Stimulated activated CD4-positive, alpha-beta T cell treated with anti-CD3 and anti-CD28 coated beads, Interleukin-15, amount 100 ng/mL, for 1 hour (primary cell): ENCODE measurements around the gene SIAH2.

Source experiments
- DNase-seq, 2 donors: peaks; one replicate each; pipeline ENCODE4 v3.0.0-alpha.2; 2020; ENCODE audit warnings: low read depth in 1 of 2, low spot score in 1 of 2

Gene SIAH2

GRCh38 chr3:150734795-150735119 lies 28.2 kb downstream of the SIAH2 start:
- DNase-seq: no peak

DNA sequence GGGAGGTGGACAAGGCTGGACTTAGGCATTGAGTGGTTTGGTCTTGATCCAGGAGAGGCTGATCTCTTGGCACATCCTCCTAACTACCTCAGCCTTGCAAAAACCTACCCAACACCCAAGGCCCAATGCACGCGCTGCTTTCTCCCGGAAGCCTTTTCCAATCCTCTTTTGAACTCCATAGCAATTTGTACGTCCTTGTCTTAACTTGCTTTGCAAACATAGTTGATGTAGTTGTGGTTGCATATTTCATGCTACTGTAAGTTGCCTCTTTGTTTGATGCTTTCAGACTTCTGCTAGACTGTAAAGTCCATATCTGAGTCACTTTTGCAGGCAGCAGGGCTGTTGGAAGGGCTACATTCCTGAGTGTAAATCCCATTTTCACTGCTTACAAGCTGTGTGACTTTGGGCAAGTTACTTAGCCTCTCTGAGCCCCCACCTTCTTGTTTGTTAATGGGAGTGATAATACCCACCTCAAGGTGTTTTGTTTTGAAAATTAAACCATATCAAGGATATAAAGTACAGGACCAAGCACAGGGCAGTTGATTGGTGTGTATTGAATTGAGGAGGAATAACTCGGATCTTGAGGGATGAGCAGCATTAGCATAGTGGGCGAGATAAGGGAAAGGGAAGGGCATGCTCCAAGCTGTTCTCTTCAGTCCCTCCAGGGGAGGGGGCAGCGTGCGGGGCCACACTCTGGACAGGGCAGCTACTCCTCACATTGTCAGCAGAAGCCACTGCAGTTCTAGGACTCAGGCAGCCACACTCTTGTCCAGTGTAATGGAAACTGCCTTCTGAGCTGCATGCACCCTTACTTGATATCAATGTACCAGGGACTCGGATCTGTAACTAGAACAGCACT lies 28.8 kb downstream of the SIAH2 start:
- DNase-seq: no peak

DNA sequence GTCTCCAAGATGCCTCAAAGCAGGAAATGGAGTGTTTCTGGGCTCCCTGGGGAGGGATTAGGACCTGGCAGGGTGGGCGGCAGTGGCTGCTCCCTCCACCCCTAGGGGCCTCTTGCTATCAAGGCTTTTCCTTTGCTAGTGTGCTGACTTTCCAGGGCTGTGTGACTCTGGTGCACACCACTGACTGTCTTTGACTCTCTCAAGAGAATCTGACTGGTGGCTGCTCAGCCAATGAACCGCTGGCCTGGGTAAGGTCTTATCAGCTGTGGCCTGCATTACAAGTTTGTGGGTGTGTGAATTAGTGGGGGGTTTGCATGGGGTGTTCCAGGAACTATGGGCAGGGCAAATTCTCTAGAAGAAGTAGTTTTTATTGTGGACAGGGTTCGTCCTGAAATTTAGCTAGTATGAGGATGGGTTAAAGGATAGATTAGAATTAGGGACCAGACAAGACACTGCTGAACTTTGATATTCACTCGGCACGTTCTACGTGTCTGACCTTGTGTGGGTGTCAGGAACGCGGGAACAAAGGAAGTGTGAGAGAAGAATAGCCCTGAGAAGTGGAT lies 29.5 kb downstream of the SIAH2 start:
- DNase-seq: no peak

GRCh38 chr3:150729682-150730360 lies 33.1 kb downstream of the SIAH2 start:
- no peak for DNase-seq

DNA sequence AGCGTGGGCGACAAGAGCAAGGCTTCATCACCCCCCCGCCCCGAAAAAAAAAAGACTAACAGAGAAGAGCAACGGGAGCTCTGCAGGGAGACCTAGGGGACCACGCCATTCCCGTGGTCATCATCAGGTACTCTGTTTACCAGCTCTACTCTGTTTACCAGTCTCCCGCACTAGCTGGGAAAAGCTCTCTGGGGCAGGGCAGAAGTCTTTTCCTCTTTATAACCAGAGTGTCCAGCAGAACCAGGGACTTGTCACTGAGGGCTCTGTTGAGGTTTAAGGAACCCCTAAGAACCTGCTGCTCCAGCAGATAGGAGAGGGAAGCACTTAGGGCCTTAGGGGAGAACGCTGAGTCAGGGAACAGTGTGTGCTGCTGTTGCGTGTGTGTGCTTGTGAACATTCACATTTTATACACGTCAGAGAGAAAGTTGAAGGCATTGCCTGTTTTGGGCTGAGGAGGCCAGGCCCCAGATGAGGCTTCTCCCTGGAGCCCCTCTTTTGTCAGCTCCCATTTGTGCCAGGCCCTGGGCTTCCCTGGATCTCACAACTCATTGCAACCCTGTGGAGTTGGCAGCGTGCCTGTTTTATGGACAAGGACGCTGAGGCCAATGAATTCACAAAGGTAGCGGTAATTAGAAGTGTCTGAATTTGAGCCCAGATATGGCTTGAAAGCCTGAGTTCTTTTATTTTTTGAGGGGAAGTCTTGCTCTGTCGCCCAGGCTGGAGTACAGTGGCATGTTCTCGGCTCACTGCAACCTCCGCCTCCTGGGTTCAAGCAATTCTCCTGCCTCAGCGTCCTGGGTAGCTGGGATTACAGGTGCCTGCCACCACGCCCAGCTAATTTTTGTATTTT lies 35.1 kb downstream of the SIAH2 start:
- no peak for DNase-seq

DNA sequence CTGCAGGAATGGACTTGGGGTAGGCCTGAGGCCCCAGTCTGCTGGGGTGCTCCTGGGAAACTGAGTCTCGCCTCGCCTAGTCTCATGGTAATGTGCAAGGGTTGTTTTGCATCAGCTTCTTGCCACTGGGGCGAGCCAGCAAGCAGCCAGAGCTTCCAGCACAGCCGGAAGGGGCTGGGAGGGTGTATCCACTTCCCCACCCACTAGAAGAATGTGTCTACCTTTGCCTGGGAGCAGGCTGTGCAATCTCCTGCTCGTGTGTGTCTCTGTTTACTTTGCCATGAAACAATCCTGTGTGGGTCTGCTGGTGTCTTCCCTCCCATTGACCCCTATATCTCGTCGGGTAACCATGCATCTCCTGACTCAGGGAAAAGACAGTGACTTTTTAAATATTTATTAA lies 37.4 kb downstream of the SIAH2 start:
- no peak for DNase-seq

- no peak for DNase-seq
These were observed 39.0 kb downstream of the SIAH2 start for GRCh38 chr3:150723946-150724345.

GRCh38 chr3:150722267-150722666 lies 40.7 kb downstream of the SIAH2 start:
- no peak for DNase-seq

DNA sequence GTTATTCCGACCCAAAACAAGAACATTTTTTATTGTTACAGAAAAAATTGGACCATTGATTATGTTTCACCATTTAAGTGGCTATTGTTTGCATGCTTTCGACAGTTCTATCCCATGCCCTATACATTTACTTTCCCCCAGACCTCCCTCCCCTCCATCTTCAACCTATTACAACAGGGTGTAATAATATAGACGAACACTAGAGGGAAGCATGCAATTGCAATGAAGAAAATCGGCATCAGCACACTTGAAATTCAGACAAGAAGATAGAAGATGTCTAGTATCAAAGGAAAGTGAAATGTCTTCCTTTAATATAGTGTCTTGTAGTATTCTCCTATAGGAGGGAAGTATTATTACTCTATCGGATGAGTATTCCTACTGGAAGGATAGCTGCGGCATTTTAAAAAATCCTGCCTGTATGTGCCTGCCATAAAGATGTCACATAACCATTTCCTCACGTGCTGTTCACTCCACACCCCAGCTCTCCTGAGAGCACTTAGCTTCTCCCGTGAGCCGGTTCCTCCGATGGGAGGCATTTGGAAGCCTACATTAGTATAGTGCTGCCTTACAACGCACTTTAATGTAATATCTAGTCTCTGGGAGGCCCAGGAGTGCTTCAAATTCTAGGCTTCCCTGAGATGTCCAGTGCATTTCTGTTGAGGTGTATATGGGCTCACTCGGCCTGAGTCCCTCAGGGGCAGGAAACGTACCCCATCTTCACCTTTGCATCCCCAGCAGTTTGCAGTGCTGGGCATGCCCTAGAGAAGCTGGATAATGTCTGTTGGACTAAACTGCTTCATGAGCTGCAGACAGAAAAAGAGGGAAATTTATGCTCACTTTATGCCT lies 41.5 kb downstream of the SIAH2 start:
- DNase-seq: no peak

DNA sequence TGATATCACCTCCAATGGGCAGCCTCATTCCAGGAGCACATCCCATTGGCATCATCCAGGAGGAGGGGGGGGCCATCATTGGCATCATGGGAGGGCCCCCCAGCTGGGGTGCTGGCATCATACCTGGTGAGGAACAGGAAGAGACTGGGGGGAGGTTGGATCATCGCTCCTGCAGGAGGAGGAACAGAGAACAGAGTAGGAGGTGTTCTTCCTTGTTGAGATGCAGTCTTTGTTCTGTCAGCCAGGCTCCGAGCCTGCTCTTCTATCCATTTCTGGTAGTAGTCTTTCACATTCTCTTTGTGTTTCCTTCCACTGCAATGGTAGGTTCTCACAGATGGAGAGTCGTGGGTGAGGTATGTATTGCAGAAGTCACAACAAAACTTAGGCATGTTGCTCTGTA lies 42.5 kb downstream of the SIAH2 start:
- DNase-seq: no peak

DNA sequence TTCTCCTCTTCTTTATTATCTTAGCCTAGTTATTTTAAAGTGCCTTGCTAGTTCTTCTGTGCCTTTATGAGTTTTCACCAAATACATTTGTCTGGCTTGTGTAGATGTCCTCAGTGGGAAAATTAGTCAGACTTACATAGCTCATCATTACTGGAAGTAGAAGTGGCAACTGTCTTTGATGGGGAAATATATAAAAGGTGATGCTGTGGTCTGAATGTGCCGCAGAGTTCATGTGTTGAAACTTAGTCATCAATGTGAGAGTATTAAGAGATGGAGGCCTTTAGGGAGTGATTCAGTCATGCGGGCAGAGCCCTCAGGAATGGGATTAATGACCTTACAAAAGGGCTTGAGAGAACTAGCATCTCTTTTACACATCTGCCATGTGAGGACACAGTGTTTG lies 52.9 kb downstream of the SIAH2 start:
- DNase-seq: no peak

DNA sequence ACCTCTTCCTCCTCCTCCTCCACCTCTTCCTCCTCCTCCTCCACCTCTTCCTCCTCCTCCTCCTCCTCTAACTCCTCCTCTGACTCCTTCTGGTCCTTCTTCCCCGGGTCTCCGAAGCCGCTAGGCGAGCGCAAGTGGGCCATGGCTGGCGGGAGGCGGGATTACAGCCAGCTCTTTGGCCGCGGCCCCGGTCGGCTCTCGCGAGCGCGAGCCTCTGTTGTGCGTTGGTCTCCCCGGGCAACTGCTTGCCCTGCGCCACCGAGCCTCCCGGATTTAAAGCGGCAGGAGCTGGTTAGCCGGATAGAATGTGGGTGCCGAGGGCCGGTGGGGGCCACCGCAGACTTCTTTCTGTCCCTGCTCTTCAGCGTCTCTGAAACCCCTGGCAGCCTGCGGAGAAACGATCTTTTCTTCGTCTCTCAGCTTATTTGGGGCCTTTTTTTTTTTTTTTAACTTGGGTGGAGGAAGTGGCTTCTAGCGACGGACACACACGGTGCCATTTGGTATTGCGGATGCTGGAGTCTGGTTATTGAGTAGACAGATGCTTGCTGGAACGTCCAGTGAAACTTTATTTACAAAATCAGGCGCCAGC lies 59.1 kb downstream of the SIAH2 start, which contains the start of gene ERICH6:
Gene ERICH6 (minus strand): TSS at position 165 of the 589 bp plus-strand sequence. CDS start 22 bp downstream, at position 143.
- peak; percentile 51 to 58 for DNase-seq

DNA sequence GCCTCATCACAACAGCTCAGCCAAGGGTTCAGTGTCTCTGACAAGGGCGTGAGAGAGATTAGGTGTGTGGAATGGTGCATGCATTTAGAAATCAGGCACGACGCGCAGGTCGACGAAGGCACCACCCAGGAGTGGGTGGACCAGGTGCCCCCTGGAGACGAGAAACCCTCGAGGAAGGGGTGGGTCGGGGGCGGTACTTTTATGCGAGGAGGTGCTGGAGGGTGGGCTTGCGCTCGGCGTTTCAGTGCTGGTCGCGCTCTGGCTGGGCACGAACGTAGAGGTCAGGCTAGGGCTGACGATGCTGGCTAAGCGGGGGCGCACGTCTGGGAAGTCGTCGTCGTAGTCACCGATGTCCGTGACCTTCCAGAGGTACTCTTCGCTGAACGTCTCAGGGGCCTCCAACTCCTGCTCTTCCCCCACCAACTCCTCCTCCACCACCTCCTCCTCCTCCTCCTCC lies 59.6 kb downstream of the SIAH2 start:
- peak; percentile 5 to 10 for DNase-seq

DNA sequence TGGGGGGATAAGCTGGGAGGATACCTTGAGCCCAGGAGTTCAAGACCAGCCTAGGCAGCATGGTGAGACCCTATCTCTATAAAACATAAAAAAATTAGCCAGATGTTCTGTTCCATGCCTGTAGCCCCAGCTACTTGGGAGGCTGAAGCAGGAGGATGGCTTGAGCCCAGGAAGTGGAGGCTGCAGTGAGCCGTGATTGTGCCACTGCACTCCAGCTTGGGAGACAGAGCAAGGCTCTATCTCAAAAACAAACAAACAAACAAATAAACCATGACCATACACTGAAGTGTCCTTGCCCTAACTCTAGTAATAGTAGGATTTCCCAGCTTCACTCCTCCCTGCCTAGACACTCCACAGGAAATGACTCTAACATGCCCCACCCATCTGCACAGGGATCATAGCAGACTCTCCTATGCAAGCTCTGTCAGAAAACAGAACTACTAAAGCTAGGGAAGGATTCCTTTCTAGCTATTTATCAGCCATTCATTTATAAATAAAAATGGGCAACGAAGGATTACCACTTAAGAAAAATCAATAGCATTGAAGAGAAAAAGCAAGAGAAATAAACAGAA lies 63.8 kb downstream of the SIAH2 start:
- DNase-seq: no peak

DNA sequence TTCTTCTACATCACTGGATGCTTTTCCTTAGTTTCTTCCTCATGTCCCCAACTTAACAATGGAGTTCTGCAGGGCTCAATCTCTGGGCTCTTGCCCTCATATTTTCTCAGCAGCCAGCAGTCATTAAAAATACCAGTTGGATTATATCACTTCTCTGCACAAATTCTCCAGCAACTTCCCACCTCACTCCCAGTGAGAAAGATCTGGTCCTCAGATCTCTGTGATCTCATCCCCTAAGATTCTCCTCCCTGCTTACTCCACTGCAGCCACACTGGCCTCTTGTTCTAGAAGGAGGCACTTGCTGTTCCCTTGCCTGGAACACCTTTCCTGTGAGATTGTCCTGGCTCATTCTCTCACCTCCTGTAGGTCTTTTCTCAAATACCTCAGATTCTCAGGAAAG lies 65.3 kb downstream of the SIAH2 start:
- DNase-seq: no peak

- DNase-seq: no peak
These were observed 71.4 kb downstream of the SIAH2 start for GRCh38 chr3:150691414-150692040.
